ENCODE results near the gene TM9SF1.

GRCh38 chr14:24207104-24207551, 11.9 kb upstream of the TM9SF1 start:
- TF ChIP-seq POLR2A (IDR thresholded peaks at IDR 0.05), result no peak
- no peak for TF ChIP-seq CTCF (IDR thresholded peaks at IDR 0.05 in 8 of 11, conservative IDR thresholded peaks at IDR 0.05 in 3 of 11)
